Activated CD4-positive, alpha-beta memory T cell treated with anti-CD3 and anti-CD28 coated beads, Interleukin-2, amount 10 ng/mL, durations not matched to agents 7 days and 5 days (primary cell): ENCODE data around the gene LPCAT2. TPM values are rescaled to one million over a fixed set of nuclear protein-coding genes. Genes with fewer than 3 reads are reported as not detected.
"Not testable (repeated sequence)": the region's sequence is repeated elsewhere in the genome, so short reads cannot be mapped to it uniquely, and the experiment has no call there.

Source experiments
- CTCF ChIA-PET: fragments of 350-600 bp; sonication (Branson Sonifier 250); formaldehyde crosslinking; loops from one replicate; lab custom pipeline; 2021; ENCODE audit warnings: antibody characterized with exemption, inconsistent platforms; lab: Charles Lee
- POLR2A ChIA-PET: fragments of 350-600 bp; sonication (Branson Sonifier 250); formaldehyde crosslinking; loops from one replicate; lab custom pipeline; 2021; ENCODE audit warnings: antibody characterized with exemption; lab: Charles Lee
- DNase-seq: peaks from one replicate; pipeline ENCODE4 v3.0.0-alpha.2; 2020
- H3K27ac Mint-ChIP-seq: one replicate; pipeline ENCODE4 v1.8.0; 2021; ENCODE audit warnings: mild to moderate bottlenecking, mixed read lengths
- H3K27me3 Mint-ChIP-seq: one replicate; pipeline ENCODE4 v1.8.0; 2021; ENCODE audit warnings: mixed read lengths
- H3K36me3 Mint-ChIP-seq: one replicate; pipeline ENCODE4 v1.8.0; 2021; ENCODE audit warnings: low read depth, mixed read lengths
- H3K4me1 Mint-ChIP-seq: one replicate; pipeline ENCODE4 v1.8.0; 2021; ENCODE audit warnings: mixed read lengths
- H3K4me3 Mint-ChIP-seq: one replicate; pipeline ENCODE4 v1.8.0; 2021; ENCODE audit warnings: mild to moderate bottlenecking, mixed read lengths
- H3K9me3 Mint-ChIP-seq: one replicate; pipeline ENCODE4 v1.8.0; 2021; ENCODE audit warnings: mixed read lengths
- total RNA-seq, 2 experiments: library from RNA; stranded (reverse); gene quantifications; one replicate each; pipeline ENCODE4 v1.2.3, GENCODE V29; 2021

Gene LPCAT2
- total RNA-seq, 2 experiments from 2014 or later = 1.3 to 1.6 TPM

DNA sequence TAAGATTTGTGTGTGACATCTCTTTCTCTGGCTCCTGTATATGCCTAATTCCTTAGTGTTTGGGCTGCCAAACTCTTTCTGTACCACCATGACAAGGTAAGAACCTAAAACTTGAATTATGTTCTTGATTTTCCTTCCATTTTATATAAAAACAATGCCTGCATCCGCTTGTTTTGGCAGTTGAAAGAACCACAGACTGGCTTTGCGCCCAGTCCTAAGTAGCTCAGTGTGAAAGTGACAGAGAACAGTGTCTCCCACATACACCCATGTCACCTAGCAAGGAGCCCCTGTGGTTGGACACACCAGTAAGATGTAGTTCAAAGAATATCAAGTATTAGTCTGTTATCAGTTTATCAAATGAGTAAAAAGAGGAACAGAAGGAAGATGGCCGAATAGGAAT is 106.2 kb downstream of the LPCAT2 start:
- Mint-ChIP-seq H3K36me3 (no peaks in the 10 kb centered on the region), H3K4me1 (no peaks in the 10 kb centered on the region), H3K9me3 (peaks cover 3% of the 10 kb centered on the region), H3K27me3 (peaks cover 9% of the 10 kb centered on the region), H3K27ac (no peak overlapping the region), H3K4me3 (no peak overlapping the region)
- DNase-seq = no peak
- POLR2A ChIA-PET = no interaction called here
- CTCF ChIA-PET = no interaction called here

DNA sequence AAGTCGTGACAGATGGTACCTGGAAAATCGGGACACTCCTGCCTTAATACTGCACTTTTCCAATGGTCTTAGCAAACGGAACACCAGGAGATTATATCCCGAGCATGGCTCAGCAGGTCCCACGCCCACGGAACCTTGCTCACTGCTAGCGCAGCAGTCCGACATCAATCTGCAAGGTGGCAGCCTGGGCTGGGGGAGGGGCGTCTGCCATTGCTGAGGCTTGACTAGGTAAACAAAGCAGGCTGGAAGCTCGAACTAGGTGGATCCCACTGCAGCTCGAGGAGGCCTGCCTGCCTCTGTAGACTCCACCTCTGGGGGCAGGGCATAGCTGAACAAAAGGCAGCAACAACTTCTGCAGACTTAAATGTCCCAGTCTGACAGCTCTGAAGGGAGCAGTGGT is 106.8 kb downstream of the LPCAT2 start:
- H3K27me3 Mint-ChIP-seq, H3K4me1 Mint-ChIP-seq, H3K36me3 Mint-ChIP-seq, CTCF ChIA-PET, POLR2A ChIA-PET, H3K9me3 Mint-ChIP-seq, H3K27ac Mint-ChIP-seq, H3K4me3 Mint-ChIP-seq, DNase-seq: not testable (repeated sequence)

DNA sequence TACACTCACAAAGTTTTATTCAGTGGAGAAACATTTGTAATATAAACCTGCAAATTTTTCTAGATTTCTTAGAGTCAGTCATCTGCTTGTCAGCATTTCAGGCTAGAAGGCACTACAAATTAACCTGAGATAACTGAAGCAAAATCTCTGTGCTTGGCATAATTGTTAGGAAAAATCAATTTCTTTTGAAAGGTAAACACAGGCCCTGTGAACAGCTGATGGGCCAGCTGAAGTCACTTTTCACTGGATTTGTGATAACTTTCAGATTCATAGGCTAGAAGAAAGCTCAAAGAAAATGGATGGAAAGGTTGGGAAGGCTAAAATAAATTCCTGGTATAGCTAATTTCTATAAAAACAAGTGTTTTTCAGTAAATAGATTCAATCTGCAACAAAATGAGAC is 112.9 kb downstream of the LPCAT2 start:
- no peak for DNase-seq

DNA sequence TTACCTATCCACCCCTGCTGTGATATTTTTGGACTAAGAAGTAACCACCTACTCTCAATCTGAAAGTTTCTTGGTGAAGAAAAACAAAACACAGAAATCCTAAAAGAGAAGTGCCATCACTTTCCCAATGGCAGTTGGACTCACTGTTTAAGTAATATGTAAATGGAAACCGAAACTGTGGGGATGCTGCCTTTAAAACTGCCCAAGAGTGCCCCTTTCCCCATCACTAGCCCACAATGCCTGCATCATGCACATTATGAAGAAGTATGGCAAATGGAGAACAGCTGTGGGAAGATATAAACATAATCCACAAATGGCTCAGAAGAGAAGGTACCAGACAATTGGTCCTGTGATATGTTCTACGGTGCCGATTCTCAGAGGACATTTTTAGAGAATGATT is 113.4 kb downstream of the LPCAT2 start:
- Mint-ChIP-seq H3K27me3 (no peaks in the 10 kb centered on the region), H3K27ac (no peak overlapping the region), H3K9me3 (no peaks in the 10 kb centered on the region), H3K36me3 (no peaks in the 10 kb centered on the region), H3K4me3 (no peak overlapping the region), H3K4me1 (peaks cover 2% of the 10 kb centered on the region)
- ChIA-PET CTCF (no interaction called here), POLR2A (no interaction called here)
- DNase-seq = no peak

More for the DNA sequence above, 112.9 kb downstream of the LPCAT2 start:
- ChIA-PET POLR2A (no interaction called here), CTCF (no interaction called here)
- Mint-ChIP-seq H3K27me3 (no peaks in the 10 kb centered on the region), H3K4me1 (peaks cover 2% of the 10 kb centered on the region), H3K27ac (no peak overlapping the region), H3K36me3 (no peaks in the 10 kb centered on the region), H3K9me3 (no peaks in the 10 kb centered on the region), H3K4me3 (no peak overlapping the region)

DNA sequence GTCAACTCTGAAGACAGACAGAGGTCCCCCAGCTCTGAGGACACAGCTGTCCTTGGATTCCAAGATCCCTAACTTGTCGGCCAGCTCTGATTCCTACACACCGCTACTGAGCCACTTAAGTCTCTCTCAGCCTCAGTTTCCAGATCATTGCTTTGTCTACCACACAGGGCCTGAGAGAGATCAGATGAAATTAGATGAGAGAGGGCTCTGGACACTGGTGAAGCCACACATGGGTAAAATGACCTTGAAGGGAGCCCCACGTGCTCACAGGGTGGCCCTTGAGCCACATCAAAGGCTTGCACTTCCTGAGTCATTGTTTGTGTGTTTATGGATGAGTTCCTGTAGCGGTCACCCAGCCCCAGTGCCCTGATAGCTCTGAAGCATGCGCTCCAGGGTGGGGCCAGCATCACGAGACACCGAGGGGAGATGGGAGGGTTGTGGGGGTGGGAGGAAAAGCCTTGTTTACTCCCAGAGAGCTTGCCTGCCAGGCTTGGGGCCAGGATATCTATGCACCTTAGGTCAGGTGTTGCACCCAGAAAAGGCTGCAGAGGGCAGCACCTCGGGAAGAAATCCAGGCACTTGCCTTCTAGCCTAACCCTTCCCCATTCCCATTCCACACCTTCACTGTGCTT is 114.2 kb downstream of the LPCAT2 start:
- ChIA-PET CTCF (no interaction called here), POLR2A (no interaction called here)
- H3K27ac Mint-ChIP-seq = no peak overlapping the region

DNA sequence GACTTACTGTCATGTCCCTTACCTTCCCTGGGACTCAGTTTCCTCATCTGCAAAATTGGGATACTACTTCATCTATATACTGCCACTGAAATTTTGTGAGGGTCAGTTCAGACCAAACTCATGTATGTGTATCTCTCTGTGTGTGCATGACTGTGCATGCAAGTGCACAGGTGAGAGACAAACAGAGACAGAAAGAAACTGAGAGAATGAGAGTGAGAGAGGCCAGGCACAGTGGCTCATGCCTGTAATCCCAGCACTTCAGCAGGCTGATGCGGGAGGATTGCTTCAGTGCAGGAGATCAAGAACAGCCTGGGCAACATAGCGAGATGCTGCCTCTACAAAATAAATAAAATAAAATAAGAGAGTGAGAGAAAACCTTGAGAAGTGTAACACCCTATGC is 114.8 kb downstream of the LPCAT2 start:
- Mint-ChIP-seq H3K4me3 (no peak overlapping the region), H3K4me1 (peaks cover 2% of the 10 kb centered on the region), H3K27ac (no peak overlapping the region), H3K36me3 (no peaks in the 10 kb centered on the region), H3K27me3 (no peaks in the 10 kb centered on the region), H3K9me3 (no peaks in the 10 kb centered on the region)
- DNase-seq = no peak
- CTCF ChIA-PET = no interaction called here
- POLR2A ChIA-PET = no interaction called here

More for the DNA sequence above, 114.2 kb downstream of the LPCAT2 start:
- H3K4me1 Mint-ChIP-seq = peaks cover 2% of the 10 kb centered on the region
- H3K27me3 Mint-ChIP-seq = no peaks in the 10 kb centered on the region
- no peak overlapping the region for H3K4me3 Mint-ChIP-seq
- H3K36me3 Mint-ChIP-seq = no peaks in the 10 kb centered on the region
- no peak for DNase-seq
- H3K9me3 Mint-ChIP-seq = no peaks in the 10 kb centered on the region

GRCh38 chr16:55624696-55625095 is 115.8 kb downstream of the LPCAT2 start:
- Mint-ChIP-seq H3K9me3 (no peaks in the 10 kb centered on the region), H3K27ac (no peak overlapping the region), H3K27me3 (no peaks in the 10 kb centered on the region), H3K4me3 (no peak overlapping the region), H3K36me3 (no peaks in the 10 kb centered on the region), H3K4me1 (peaks cover 2% of the 10 kb centered on the region)
- ChIA-PET CTCF (no interaction called here), POLR2A (no interaction called here)
- DNase-seq = no peak

DNA sequence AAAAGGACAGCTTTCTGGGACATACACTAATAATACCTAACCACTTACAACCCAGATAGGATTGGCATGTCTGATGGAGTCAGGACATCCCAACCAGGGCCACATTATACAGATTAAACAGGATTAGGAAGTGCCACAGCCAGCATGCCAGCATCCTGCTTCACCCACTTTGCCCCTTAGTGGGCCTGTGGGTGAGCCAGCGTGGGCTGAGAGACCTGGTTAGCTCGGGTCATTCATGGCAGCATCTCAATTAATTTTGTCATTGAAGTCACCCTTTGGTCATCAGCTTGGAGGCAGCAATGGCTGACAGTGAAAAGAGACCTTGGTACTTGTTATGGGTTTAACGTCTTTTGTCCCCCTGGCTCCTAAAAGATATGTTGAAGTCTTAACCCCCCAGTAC is 117.0 kb downstream of the LPCAT2 start:
- Mint-ChIP-seq H3K4me3 (no peak overlapping the region), H3K4me1 (peaks cover 2% of the 10 kb centered on the region), H3K9me3 (no peaks in the 10 kb centered on the region), H3K27ac (no peak overlapping the region), H3K36me3 (no peaks in the 10 kb centered on the region), H3K27me3 (no peaks in the 10 kb centered on the region)
- ChIA-PET POLR2A (no interaction called here), CTCF (no interaction called here)
- no peak for DNase-seq

- Mint-ChIP-seq H3K4me1 (peaks cover 2% of the 10 kb centered on the region), H3K27ac (no peak overlapping the region), H3K36me3 (no peaks in the 10 kb centered on the region), H3K9me3 (no peaks in the 10 kb centered on the region), H3K27me3 (peaks cover 2% of the 10 kb centered on the region), H3K4me3 (no peak overlapping the region)
- no peak for DNase-seq
- POLR2A ChIA-PET = no interaction called here
- CTCF ChIA-PET = no interaction called here
Measured at GRCh38 chr16:55628306-55628968, 119.6 kb downstream of the LPCAT2 start.

DNA sequence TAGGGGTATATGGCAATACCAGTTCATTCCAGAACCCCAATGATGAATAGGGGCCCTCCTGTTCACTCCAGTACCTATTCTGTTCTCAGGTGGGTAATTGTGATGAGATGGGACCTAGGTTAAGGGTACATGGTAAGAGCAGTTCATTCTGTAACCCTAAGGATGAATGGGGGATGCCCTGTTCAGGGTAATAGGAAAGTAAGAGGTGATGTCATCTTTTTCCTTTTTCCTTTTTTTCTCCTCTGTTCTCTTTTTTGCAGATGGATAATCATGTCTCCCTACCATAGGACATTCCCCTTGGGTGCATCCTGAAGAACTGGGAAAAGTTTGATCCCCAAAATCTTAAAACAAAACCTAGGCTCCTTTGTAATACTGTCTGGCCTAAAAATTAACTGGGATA is 121.9 kb downstream of the LPCAT2 start:
- no peaks in the 10 kb centered on the region for H3K4me1 Mint-ChIP-seq
- H3K4me3 Mint-ChIP-seq = no peak overlapping the region
- H3K27ac Mint-ChIP-seq = no peak overlapping the region
- H3K9me3 Mint-ChIP-seq = no peaks in the 10 kb centered on the region
- H3K36me3 Mint-ChIP-seq = no peaks in the 10 kb centered on the region
- ChIA-PET CTCF (no interaction called here), POLR2A (no interaction called here)
- DNase-seq = no peak
- H3K27me3 Mint-ChIP-seq = peaks cover 2% of the 10 kb centered on the region

DNA sequence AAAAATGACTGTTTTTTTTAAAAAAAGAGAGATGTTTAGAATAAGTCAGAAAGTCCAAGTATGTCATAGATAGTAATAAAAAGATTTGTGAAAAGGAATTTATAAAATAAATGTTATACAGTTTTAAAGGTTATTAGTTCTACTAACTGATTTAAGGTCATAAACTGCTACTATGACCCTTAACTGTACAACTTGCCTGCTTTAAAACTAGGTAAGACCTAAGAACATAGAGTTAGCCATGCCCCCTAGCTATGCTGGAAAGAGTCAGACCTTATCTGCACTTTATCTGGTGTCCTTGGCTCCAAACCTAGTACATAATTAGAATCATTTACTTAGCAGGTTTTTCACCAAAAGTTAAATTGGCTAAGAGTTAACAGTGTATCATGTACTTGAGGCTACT is 123.4 kb downstream of the LPCAT2 start:
- DNase-seq = no peak
- no peak overlapping the region for H3K27ac Mint-ChIP-seq
- peaks cover 8% of the 10 kb centered on the region for H3K27me3 Mint-ChIP-seq
- no peaks in the 10 kb centered on the region for H3K9me3 Mint-ChIP-seq
- ChIA-PET CTCF (no interaction called here), POLR2A (no interaction called here)
- H3K4me3 Mint-ChIP-seq = no peak overlapping the region
- no peaks in the 10 kb centered on the region for H3K36me3 Mint-ChIP-seq
- H3K4me1 Mint-ChIP-seq = no peaks in the 10 kb centered on the region

- Mint-ChIP-seq H3K9me3 (no peaks in the 10 kb centered on the region), H3K4me3 (no peak overlapping the region), H3K36me3 (no peaks in the 10 kb centered on the region), H3K27ac (no peak overlapping the region), H3K4me1 (no peaks in the 10 kb centered on the region), H3K27me3 (peaks cover 8% of the 10 kb centered on the region)
- no peak for DNase-seq
- ChIA-PET CTCF (no interaction called here), POLR2A (no interaction called here)
Measured at GRCh38 chr16:55634193-55634592, 125.3 kb downstream of the LPCAT2 start.
